ENCODE measurements around the gene PHOSPHO1. TPM values are rescaled to one million over a fixed set of nuclear protein-coding genes. Genes with fewer than 3 reads are reported as not detected.
A peak's percentile ranks its signal among the peaks of the same experiment; 100 is the strongest.
"Not testable (repeated sequence)": the region's sequence is repeated elsewhere in the genome, so short reads cannot be mapped to it uniquely, and the experiment has no call there.

PHOSPHO1 gene
- total RNA-seq, 4 donors from 2014 or later = 1.2 to 1.5 (median 1.4) TPM; not detected in 1

GRCh38 chr17:49183801-49184200 is 46.8 kb downstream of the PHOSPHO1 start:
- TF ChIP-seq, protein P1, sequence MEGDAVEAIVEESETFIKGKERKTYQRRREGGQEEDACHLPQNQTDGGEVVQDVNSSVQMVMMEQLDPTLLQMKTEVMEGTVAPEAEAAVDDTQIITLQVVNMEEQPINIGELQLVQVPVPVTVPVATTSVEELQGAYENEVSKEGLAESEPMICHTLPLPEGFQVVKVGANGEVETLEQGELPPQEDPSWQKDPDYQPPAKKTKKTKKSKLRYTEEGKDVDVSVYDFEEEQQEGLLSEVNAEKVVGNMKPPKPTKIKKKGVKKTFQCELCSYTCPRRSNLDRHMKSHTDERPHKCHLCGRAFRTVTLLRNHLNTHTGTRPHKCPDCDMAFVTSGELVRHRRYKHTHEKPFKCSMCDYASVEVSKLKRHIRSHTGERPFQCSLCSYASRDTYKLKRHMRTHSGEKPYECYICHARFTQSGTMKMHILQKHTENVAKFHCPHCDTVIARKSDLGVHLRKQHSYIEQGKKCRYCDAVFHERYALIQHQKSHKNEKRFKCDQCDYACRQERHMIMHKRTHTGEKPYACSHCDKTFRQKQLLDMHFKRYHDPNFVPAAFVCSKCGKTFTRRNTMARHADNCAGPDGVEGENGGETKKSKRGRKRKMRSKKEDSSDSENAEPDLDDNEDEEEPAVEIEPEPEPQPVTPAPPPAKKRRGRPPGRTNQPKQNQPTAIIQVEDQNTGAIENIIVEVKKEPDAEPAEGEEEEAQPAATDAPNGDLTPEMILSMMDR (IDR thresholded peaks at IDR 0.05) = no peak
- TF ChIP-seq POLR2AphosphoS5 (IDR thresholded peaks at IDR 0.05) = no peak
- TF ChIP-seq EP300 (IDR thresholded peaks at IDR 0.05) = no peak
- peaks cover 0 to 5% (median 0%) of the 10 kb centered on the region in 4 donors for H3K9me3 ChIP-seq
- H3K36me3 ChIP-seq = no peaks in the 10 kb centered on the region
- no peak overlapping the region for H3K27ac ChIP-seq (replicated peaks in 1 of 4)
- no peak overlapping the region for H3K4me3 ChIP-seq
- no peak for DNase-seq (ENCODE audit: extremely low spot score)
- peaks cover 0 to 11% (median 0%) of the 10 kb centered on the region in 4 donors for H3K27me3 ChIP-seq
- no peaks in the 10 kb centered on the region for H3K4me1 ChIP-seq
- intact Hi-C loops (cut with DNase I) = loop anchor here (10.0 kb wide), 1 partner anchor 101 kb away; no protein-coding TSS in a partner anchor
- WGBS = no CpG with 5 or more reads among the region's 7 CpGs

DNA sequence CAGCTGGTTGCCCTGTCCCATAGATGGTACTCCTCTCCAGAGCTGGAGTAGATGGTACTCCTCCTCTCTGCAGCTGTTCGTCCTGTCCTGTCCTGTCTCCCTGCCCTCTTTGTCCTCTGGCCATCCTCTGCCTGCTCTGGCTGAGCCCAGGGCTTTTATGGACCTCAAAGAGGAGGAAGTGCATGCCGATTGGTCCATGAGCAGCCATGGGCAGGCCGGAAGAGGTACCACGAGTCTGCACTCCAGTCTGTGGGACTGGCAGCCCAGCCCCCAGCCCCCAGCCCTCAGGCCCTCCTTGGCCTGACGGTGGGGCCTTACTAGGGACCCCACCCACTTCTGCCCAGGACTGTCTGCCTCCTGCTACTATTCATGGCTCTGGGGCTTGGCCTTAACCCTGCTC is 47.2 kb downstream of the PHOSPHO1 start:
- intact Hi-C loops (cut with DNase I) = loop anchor here (10.0 kb wide), 1 partner anchor 101 kb away; no protein-coding TSS in a partner anchor
- DNase-seq (ENCODE audit: extremely low spot score) = no peak
- 91% methylated on average over 5 of the region's 5 CpGs for WGBS
- Histone ChIP-seq H3K36me3 (no peaks in the 10 kb centered on the region), H3K4me3 (no peak overlapping the region), H3K27ac (replicated peaks in 1 of 4) (no peak overlapping the region), H3K4me1 (no peaks in the 10 kb centered on the region), H3K27me3 (peaks cover 0 to 11% (median 0%) of the 10 kb centered on the region in 4 donors), H3K9me3 (peaks cover 0 to 5% (median 0%) of the 10 kb centered on the region in 4 donors)
- TF ChIP-seq EP300 (IDR thresholded peaks at IDR 0.05) (no peak), POLR2A (IDR thresholded peaks at IDR 0.05; ENCODE audit: low read depth) (no peak), POLR2AphosphoS5 (IDR thresholded peaks at IDR 0.05) (no peak)
- TF ChIP-seq, protein P1 (IDR thresholded peaks at IDR 0.05) = no peak

- 90% methylated on average over 5 of the region's 6 CpGs for WGBS
- no peak overlapping the region for H3K4me3 ChIP-seq
- intact Hi-C loops (cut with DNase I) = loop anchor here (10.0 kb wide), 1 partner anchor 104 kb away; no protein-coding TSS in a partner anchor
- H3K9me3 ChIP-seq = peaks cover 0 to 21% (median 19%) of the 10 kb centered on the region in 4 donors
- DNase-seq (ENCODE audit: extremely low spot score) = no peak
- H3K4me1 ChIP-seq = no peaks in the 10 kb centered on the region
- peaks cover 0 to 11% (median 0%) of the 10 kb centered on the region in 4 donors for H3K27me3 ChIP-seq
- H3K36me3 ChIP-seq = no peaks in the 10 kb centered on the region
- no peak overlapping the region for H3K27ac ChIP-seq (replicated peaks in 1 of 4)
- TF ChIP-seq POLR2A (IDR thresholded peaks at IDR 0.05; ENCODE audit: low read depth) = no peak
- no peak for TF ChIP-seq EP300 (IDR thresholded peaks at IDR 0.05)
- TF ChIP-seq POLR2AphosphoS5 (IDR thresholded peaks at IDR 0.05) = no peak
- TF ChIP-seq, protein P1 (IDR thresholded peaks at IDR 0.05) = no peak
Observed at GRCh38 chr17:49180998-49181635, 49.5 kb downstream of the PHOSPHO1 start.

DNA sequence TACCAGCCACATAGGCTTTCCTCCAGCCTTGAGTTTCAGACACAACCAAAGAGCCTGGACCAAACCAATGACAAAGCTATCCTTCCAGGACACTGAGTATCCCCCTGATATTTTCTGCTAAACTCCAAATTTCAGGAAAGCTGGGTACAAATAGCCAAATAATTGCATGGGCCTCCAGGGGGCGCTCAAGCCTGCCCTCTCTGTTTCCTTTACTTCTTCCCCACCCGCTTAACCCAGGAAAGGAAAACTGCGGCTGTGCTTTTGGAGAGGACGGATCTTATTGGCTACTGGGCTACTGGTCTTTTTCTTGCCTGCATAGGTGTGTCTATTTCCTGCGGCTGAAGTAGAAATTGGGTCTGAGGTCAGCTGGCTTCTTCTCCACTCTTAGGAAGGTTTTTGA is 50.3 kb downstream of the PHOSPHO1 start:
- 14% methylated on average over 5 of the region's 5 CpGs for WGBS
- no peak overlapping the region for H3K4me3 ChIP-seq
- TF ChIP-seq POLR2A (IDR thresholded peaks at IDR 0.05; ENCODE audit: low read depth) (no peak), POLR2AphosphoS5 (IDR thresholded peaks at IDR 0.05) (peak in 1 of 2 donors; percentile 11)
- TF ChIP-seq, protein P1 (IDR thresholded peaks at IDR 0.05) = peak; percentile 60 to 74 (median 60)
- H3K4me1 ChIP-seq = no peaks in the 10 kb centered on the region
- H3K27me3 ChIP-seq = peaks cover 0 to 11% (median 0%) of the 10 kb centered on the region in 4 donors
- intact Hi-C loops (cut with DNase I) = loop anchor here (10.0 kb wide), 1 partner anchor 104 kb away; no protein-coding TSS in a partner anchor
- no peak overlapping the region for H3K27ac ChIP-seq (replicated peaks in 1 of 4)
- H3K9me3 ChIP-seq = peaks cover 0 to 29% (median 27%) of the 10 kb centered on the region in 4 donors
- no peak for DNase-seq (ENCODE audit: extremely low spot score)
- H3K36me3 ChIP-seq = no peaks in the 10 kb centered on the region

GRCh38 chr17:49175978-49176377 is 54.6 kb downstream of the PHOSPHO1 start:
- DNase-seq (ENCODE audit: extremely low spot score); intact Hi-C loops (cut with DNase I); H3K36me3 ChIP-seq; H3K27me3 ChIP-seq; H3K4me1 ChIP-seq; H3K27ac ChIP-seq (replicated peaks in 1 of 4); H3K4me3 ChIP-seq: not testable (repeated sequence)
- H3K9me3 ChIP-seq = peaks cover 0 to 41% (median 36%) of the 10 kb centered on the region in 4 donors
- 94% methylated on average over 11 of the region's 11 CpGs for WGBS

Other genes with a start within 250 kb of the PHOSPHO1 start
- not detected for gene IGF2BP1, start 233.4 kb downstream of the PHOSPHO1 start, total RNA-seq
- gene B4GALNT2, start 98.0 kb downstream of the PHOSPHO1 start, total RNA-seq = not detected
- 1 to 10 TPM in 2 of 4 donors, under 1 TPM in 1, not detected in 1; 0.97 to 2.2 (median 2.1) TPM for gene GNGT2, start 20.2 kb downstream of the PHOSPHO1 start, total RNA-seq
- 1 to 10 TPM; 3.3 to 8.9 (median 6.3) TPM for gene ABI3, start 20.1 kb downstream of the PHOSPHO1 start, total RNA-seq
- gene ZNF652, start 131.5 kb upstream of the PHOSPHO1 start, total RNA-seq = 10 to 100 TPM; 59.3 to 100.0 (median 83.0) TPM
- gene PHB1, start 184.1 kb upstream of the PHOSPHO1 start, total RNA-seq = 100 to 1,000 TPM in 1 of 4 donors, 10 to 100 TPM in 3; 75.6 to 101 (median 95.6) TPM

Measured in esophagus muscularis mucosa (tissue), 4 donors.